Pancreas (tissue), 10 donors: Measurements from ENCODE around the gene CHD9. TPM values are rescaled to one million over a fixed set of nuclear protein-coding genes. Genes with fewer than 3 reads are reported as not detected.

Experiments
- ATAC-seq, 4 donors: fragments of 200-7000 bp; cut with Tn5 transposase; one replicate each; pipeline versions ENCODE4 v1.8.0 to v1.9.1; 2020; ENCODE audit warnings: mild to moderate bottlenecking in 4 of 4, moderate library complexity in 4 of 4
- DNase-seq, 6 donors: peaks; one replicate each; pipeline ENCODE4 v3.0.0-alpha.2; 2020
- FAIRE-seq: peaks from 2 replicates; lab custom pipeline; 2012; peaks lifted over from hg19 to GRCh38; lab: Jason Lieb, UNC
- H3K27ac ChIP-seq, 4 donors: fragments of 200-600 bp; sonication (generic); 1 replicate in 3 of 4; 2 replicates in 1 of 4; pipeline versions ENCODE4 v1.5.0 to v1.8.0; 2020
- H3K27me3 ChIP-seq, 4 donors: fragments of 200-600 bp; one replicate each; pipeline ENCODE4 v1.8.0; 2021
- H3K36me3 ChIP-seq, 3 donors: fragments of 200-600 bp; sonication (generic) in 1 of 3; one replicate each; pipeline versions ENCODE4 v1.5.0 to v1.8.0; 2020 to 2021
- H3K4me1 ChIP-seq, 3 donors: fragments of 200-600 bp; one replicate each; pipeline ENCODE4 v1.8.0; 2021
- H3K4me3 ChIP-seq, 4 donors: fragments of 200-600 bp; sonication (generic) in 2 of 4; one replicate each; pipeline versions ENCODE4 v1.5.0 to v1.8.0; 2020 to 2021
- H3K9me3 ChIP-seq, 4 donors: fragments of 200-600 bp; one replicate each; pipeline ENCODE4 v1.8.0; 2021
- CTCF ChIP-seq, 4 donors: fragments of 200-600 bp; sonication (generic) in 3 of 4; IDR thresholded peaks; one replicate each; pipeline versions ENCODE4 v1.5.0 to v1.8.0; 2021; ENCODE audit warnings: antibody characterized with exemption in 4 of 4
- WGBS, 2 donors: extraction: QIAGEN DNeasy Blood & Tissue Kit; methylation state at CpG; one replicate each; pipeline ENCODE4 v1.1.7; 2013; 5-methylcytosine and 5-hydroxymethylcytosine counted together
- intact Hi-C, 3 donors: fragments of 100-400 bp; cut with DNase I; formaldehyde crosslinking; loops; one replicate each; pipeline versions ENCODE4 v1.11.1 to v1.14.2; 2022
- polyA plus RNA-seq, 2 donors: library from polyadenylated mRNA; stranded (reverse); fragments of 200-250 nt; gene quantifications; one replicate each; pipeline ENCODE4 v1.2.3, GENCODE V29; 2013
- total RNA-seq, 6 donors: library from RNA; stranded (reverse); fragmentation: NEBNext Ultra II Directional in 4 of 6; extraction: Animal tissue kit (Norgen Biotek cat#: 25700) in 4 of 6; gene quantifications; one replicate each; pipeline versions ENCODE4 v1.2.1 to v1.2.4, GENCODE V29; 2021 to 2023
- donor health status: healthy with polysubstance abuse.
- donor health status: DM: no; HTN: no; CAD: no; lungs with moderate emphysema.
- donor health status: DM: no; HTN: no; CAD: no.
- donor health status: control.
- donor health status: control.
- donor health status: Bipolar disorder and iron deficiency.
- donor health status: DM: yes; HTN: yes; CAD: no.
- donor health status: DM: no; HTN: no; CAD: no.
- donor health status: DM: no; HTN: no; CAD: no.
- donor health status: DM: yes; HTN: yes; CAD: no.

CHD9 gene
- total and polyA plus RNA-seq, 8 donors, result 7.2 to 40.9 (median 30.1) TPM

- Histone ChIP-seq H3K36me3 (no peaks in the 10 kb centered on the region), H3K4me1 (no peaks in the 10 kb centered on the region), H3K4me3 (no peak overlapping the region), H3K27ac (no peak overlapping the region), H3K27me3 (no peaks in the 10 kb centered on the region), H3K9me3 (no peaks in the 10 kb centered on the region)
- no peak for FAIRE-seq
- DNase-seq, result peak in 1 of 6 donors; percentile 36
- intact Hi-C loops, result loop anchor here in 1 of 3 donors (10.0 kb wide), 1 partner anchor 958 kb away; no protein-coding TSS in a partner anchor
- ATAC-seq, result peak; percentile 73 to 90 (median 89)
- peak; percentile 10 to 24 (median 19) for TF ChIP-seq CTCF (IDR thresholded peaks at IDR 0.05)
- 4% methylated on average over 5 of the region's 5 CpGs for WGBS, 2 donors
Measured at GRCh38 chr16:53022374-53022773, 32.4 kb upstream of the CHD9 start.

- intact Hi-C loops, result loop anchor here in 1 of 3 donors (10.0 kb wide), 1 partner anchor 959 kb away; no protein-coding TSS in a partner anchor
- ATAC-seq (no peak), DNase-seq (no peak), FAIRE-seq (no peak)
- H3K36me3 ChIP-seq, result no peaks in the 10 kb centered on the region
- no peaks in the 10 kb centered on the region for H3K4me1 ChIP-seq
- no peak overlapping the region for H3K4me3 ChIP-seq
- H3K27me3 ChIP-seq, result no peaks in the 10 kb centered on the region
- TF ChIP-seq CTCF (IDR thresholded peaks at IDR 0.05), result no peak
- H3K9me3 ChIP-seq, result no peaks in the 10 kb centered on the region
- WGBS, 2 donors, result 88 to 91% methylated on average over 4 of the region's 4 CpGs
- H3K27ac ChIP-seq, result no peak overlapping the region
Measured at GRCh38 chr16:53024045-53024444, 30.7 kb upstream of the CHD9 start.

GRCh38 chr16:53029971-53030370 lies 24.8 kb upstream of the CHD9 start:
- Histone ChIP-seq H3K27me3 (no peaks in the 10 kb centered on the region), H3K4me3 (no peak overlapping the region), H3K9me3 (no peaks in the 10 kb centered on the region), H3K27ac (no peak overlapping the region), H3K36me3 (no peaks in the 10 kb centered on the region), H3K4me1 (no peaks in the 10 kb centered on the region)
- FAIRE-seq (no peak), ATAC-seq (no peak), DNase-seq (no peak)
- WGBS, 2 donors, result 72 to 78% methylated on average over 3 of the region's 3 CpGs
- TF ChIP-seq CTCF (IDR thresholded peaks at IDR 0.05), result no peak
- intact Hi-C loops, result loop anchor here in 1 of 3 donors (10.0 kb wide), 1 partner anchor 965 kb away; no protein-coding TSS in a partner anchor

GRCh38 chr16:53031323-53031942 lies 23.4 kb upstream of the CHD9 start:
- Histone ChIP-seq H3K27me3 (no peaks in the 10 kb centered on the region), H3K36me3 (no peaks in the 10 kb centered on the region), H3K9me3 (no peaks in the 10 kb centered on the region), H3K4me1 (no peaks in the 10 kb centered on the region), H3K27ac (no peak overlapping the region), H3K4me3 (no peak overlapping the region)
- intact Hi-C loops, result no loop called here
- no peak for FAIRE-seq
- WGBS, 2 donors, result 43 to 44% methylated on average over 2 of the region's 2 CpGs
- no peak for DNase-seq
- peak in 1 of 4 donors; percentile 44 for ATAC-seq
- no peak for TF ChIP-seq CTCF (IDR thresholded peaks at IDR 0.05)

- no peak for DNase-seq
- H3K4me3 ChIP-seq, result no peak overlapping the region
- no peak for FAIRE-seq
- no peak for TF ChIP-seq CTCF (IDR thresholded peaks at IDR 0.05)
- H3K36me3 ChIP-seq, result no peaks in the 10 kb centered on the region
- no peak for ATAC-seq
- no peaks in the 10 kb centered on the region for H3K4me1 ChIP-seq
- 78% methylated on average over 6 of the region's 6 CpGs for WGBS, 2 donors
- no peaks in the 10 kb centered on the region for H3K27me3 ChIP-seq
- no peaks in the 10 kb centered on the region for H3K9me3 ChIP-seq
- H3K27ac ChIP-seq, result no peak overlapping the region
- intact Hi-C loops, result no loop called here
Measured at GRCh38 chr16:53034306-53034705, 20.5 kb upstream of the CHD9 start.
